A549 (cell line): ENCODE results near the gene FPR2.
"Not testable (repeated sequence)": the region's sequence is repeated elsewhere in the genome, so short reads cannot be mapped to it uniquely, and the experiment has no call there.

Source experiments
- CTCF ChIP-seq: fragments of >200 bp; sonication (Bioruptor Twin); formaldehyde crosslinking; IDR thresholded peaks from 3 replicates; pipeline ENCODE4 v1.5.1; 2016
- EP300 ChIP-seq, 2 experiments: fragments of >200 bp; sonication (Bioruptor Twin); formaldehyde crosslinking; IDR thresholded peaks; 2 replicates in 1 of 2; 3 replicates in 1 of 2; pipeline ENCODE4 v1.6.1; 2016 to 2017
- ESRRA ChIP-seq: fragments of 150-350 bp; IDR thresholded peaks from 2 replicates; pipeline ENCODE4 v1.6.1; 2014; ENCODE audit warnings: mild to moderate bottlenecking, low read length, borderline replicate concordance
- POLR2A ChIP-seq: IDR thresholded peaks from 2 replicates; pipeline ENCODE4 v1.6.1; 2012; ENCODE audit warnings: mild to moderate bottlenecking, low read length
- REST ChIP-seq: fragments of 200-600 bp; sonication (generic); IDR thresholded peaks from 2 replicates; pipeline ENCODE4 v1.6.1; 2016; ENCODE audit warnings: antibody characterized with exemption, mild to moderate bottlenecking, moderate library complexity
- SMC3 ChIP-seq: fragments of >200 bp; sonication (Bioruptor Twin); formaldehyde crosslinking; IDR thresholded peaks from 3 replicates; pipeline ENCODE4 v1.6.1; 2018; ENCODE audit warnings: inconsistent platforms
- ZFP36 ChIP-seq: fragments of 450-650 bp; IDR thresholded peaks from 2 replicates; pipeline ENCODE4 v1.6.1; 2014; ENCODE audit warnings: borderline replicate concordance; ENCODE audit not compliant: partially characterized antibody
- TF ChIP-seq, protein P1 (sequence below): IDR thresholded peaks from 2 replicates; pipeline ENCODE4 v1.6.1; 2012
- TF ChIP-seq, protein P2 (sequence below): IDR thresholded peaks from 2 replicates; pipeline ENCODE4 v1.6.1; 2012

- TF ChIP-seq CTCF; EP300 (IDR thresholded peaks at IDR 0.05); ESRRA; SMC3; ZFP36; POLR2A; REST: not testable (repeated sequence)
- TF ChIP-seq, protein P1, sequence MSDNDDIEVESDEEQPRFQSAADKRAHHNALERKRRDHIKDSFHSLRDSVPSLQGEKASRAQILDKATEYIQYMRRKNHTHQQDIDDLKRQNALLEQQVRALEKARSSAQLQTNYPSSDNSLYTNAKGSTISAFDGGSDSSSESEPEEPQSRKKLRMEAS = not testable (repeated sequence)
- TF ChIP-seq, protein P2, sequence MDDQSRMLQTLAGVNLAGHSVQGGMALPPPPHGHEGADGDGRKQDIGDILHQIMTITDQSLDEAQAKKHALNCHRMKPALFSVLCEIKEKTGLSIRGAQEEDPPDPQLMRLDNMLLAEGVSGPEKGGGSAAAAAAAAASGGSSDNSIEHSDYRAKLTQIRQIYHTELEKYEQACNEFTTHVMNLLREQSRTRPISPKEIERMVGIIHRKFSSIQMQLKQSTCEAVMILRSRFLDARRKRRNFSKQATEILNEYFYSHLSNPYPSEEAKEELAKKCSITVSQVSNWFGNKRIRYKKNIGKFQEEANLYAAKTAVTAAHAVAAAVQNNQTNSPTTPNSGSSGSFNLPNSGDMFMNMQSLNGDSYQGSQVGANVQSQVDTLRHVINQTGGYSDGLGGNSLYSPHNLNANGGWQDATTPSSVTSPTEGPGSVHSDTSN = not testable (repeated sequence)
These were observed 15.6 kb downstream of the FPR2 start for GRCh38 chr19:51776561-51776960.
